ENCODE results near the gene PLAGL2. TPM values are rescaled to one million over a fixed set of nuclear protein-coding genes. Genes with fewer than 3 reads are reported as not detected.
"Not testable (repeated sequence)": the region's sequence is repeated elsewhere in the genome, so short reads cannot be mapped to it uniquely, and the experiment has no call there.

PLAGL2 gene
- total and polyA plus RNA-seq, 2 donors (not counting 1 experiment from before 2014, with no cell fraction given), result 1.6 to 2.3 TPM

DNA sequence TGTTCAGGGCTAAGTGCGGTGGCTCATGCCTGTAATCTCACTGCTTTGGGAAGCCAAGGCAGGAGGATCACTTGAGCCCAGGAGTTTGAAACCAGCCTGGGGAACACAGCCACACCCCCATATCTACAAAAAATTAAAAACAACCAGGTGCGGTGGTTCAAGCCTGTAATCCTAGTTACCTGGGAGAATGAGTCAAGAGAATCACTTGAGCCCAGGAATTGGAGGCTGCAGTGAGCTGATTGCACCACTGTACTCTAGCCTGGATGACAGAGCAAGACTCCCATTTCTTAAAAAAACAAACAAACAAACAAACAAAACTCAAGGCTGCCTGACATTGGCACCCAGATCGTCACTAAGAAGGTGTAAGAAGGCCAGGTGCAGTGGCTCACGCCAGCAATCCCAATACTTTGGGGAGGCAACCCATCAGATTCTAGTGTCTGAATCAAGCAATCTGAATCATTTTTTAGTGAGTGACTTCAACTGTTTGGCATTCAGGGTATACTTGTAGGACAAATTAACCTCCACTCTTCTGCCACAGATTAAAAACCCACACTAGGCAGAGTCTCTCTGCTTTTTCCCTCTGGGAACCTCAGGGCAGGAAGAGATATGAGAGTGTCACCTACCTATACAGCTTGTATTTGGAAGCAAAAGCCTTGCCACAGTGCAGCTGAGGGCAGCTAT, 6.1 kb downstream of the PLAGL2 start:
- peak in 1 of 2 donors; percentile 51 for DNase-seq (ENCODE audit: low read depth in 2 of 2)
- no peaks in the 10 kb centered on the region for H3K9me3 ChIP-seq (ENCODE audit: control insufficient read depth, insufficient read depth, low read depth, low read length)

DNA sequence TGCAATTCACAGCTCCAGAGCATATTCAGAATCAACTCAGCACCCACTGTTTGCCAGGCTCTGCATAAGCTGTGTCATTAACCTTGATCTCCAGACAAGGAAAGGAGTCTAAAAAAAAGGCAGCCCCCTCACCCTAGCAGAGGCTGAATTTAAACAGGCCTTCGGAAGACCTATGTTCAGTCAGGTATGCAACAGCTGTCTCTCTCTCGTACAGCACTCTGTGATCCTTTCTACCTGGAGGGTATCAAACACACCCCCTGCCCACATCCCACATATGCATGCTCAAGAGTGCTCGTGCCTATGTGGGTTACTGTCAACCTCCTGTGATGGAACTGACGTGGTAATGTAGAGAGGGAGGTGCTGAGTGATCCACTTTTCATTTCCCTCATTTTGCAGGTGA, 8.5 kb downstream of the PLAGL2 start:
- no peak overlapping the region for H3K4me3 ChIP-seq (replicated peaks in 1 of 4; ENCODE audit: control extremely low read depth in 1 of 4, insufficient read depth in 1 of 4, low read depth in 3 of 4, low read length in 4 of 4)
- H4K20me1 ChIP-seq (ENCODE audit: control insufficient read depth, extremely low read depth, insufficient read depth, low read length), result no peaks in the 10 kb centered on the region
- no peaks in the 10 kb centered on the region for H3K9me3 ChIP-seq (ENCODE audit: control insufficient read depth, insufficient read depth, low read depth, low read length)
- no peak overlapping the region for H3K9ac ChIP-seq (ENCODE audit: insufficient read depth, low read length)
- peaks cover 28% of the 10 kb centered on the region for H3K79me2 ChIP-seq (ENCODE audit: control insufficient read depth, insufficient read depth, low read length)
- no peak overlapping the region for H3K27ac ChIP-seq (ENCODE audit: insufficient read depth, low read length)
- H3K4me2 ChIP-seq (ENCODE audit: extremely low read depth, insufficient read depth, low read length), result no peak overlapping the region
- peaks cover 9% of the 10 kb centered on the region for H3K4me1 ChIP-seq (ENCODE audit: control insufficient read depth, extremely low read depth, insufficient read depth, low read length)
- peaks cover 20% of the 10 kb centered on the region for H3K36me3 ChIP-seq (ENCODE audit: control insufficient read depth, insufficient read depth, low read length)
- no peaks in the 10 kb centered on the region for H3K27me3 ChIP-seq (ENCODE audit: control insufficient read depth, insufficient read depth, low read length)
- DNase-seq (ENCODE audit: low read depth in 2 of 2), result no peak
- TF ChIP-seq, protein P1, sequence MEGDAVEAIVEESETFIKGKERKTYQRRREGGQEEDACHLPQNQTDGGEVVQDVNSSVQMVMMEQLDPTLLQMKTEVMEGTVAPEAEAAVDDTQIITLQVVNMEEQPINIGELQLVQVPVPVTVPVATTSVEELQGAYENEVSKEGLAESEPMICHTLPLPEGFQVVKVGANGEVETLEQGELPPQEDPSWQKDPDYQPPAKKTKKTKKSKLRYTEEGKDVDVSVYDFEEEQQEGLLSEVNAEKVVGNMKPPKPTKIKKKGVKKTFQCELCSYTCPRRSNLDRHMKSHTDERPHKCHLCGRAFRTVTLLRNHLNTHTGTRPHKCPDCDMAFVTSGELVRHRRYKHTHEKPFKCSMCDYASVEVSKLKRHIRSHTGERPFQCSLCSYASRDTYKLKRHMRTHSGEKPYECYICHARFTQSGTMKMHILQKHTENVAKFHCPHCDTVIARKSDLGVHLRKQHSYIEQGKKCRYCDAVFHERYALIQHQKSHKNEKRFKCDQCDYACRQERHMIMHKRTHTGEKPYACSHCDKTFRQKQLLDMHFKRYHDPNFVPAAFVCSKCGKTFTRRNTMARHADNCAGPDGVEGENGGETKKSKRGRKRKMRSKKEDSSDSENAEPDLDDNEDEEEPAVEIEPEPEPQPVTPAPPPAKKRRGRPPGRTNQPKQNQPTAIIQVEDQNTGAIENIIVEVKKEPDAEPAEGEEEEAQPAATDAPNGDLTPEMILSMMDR (conservative IDR thresholded peaks at IDR 0.05 in 1 of 2, IDR thresholded peaks at IDR 0.05 in 1 of 2; ENCODE audit: low read depth in 1 of 2, low read length in 2 of 2), result no peak
- TF ChIP-seq EZH2 (IDR thresholded peaks at IDR 0.05; ENCODE audit: low read length, missing control alignments), result no peak
- H2AFZ ChIP-seq (ENCODE audit: low read length), result no peak overlapping the region

More for the DNA sequence above, 6.1 kb downstream of the PLAGL2 start:
- no peak overlapping the region for H3K9ac ChIP-seq (ENCODE audit: insufficient read depth, low read length)
- no peaks in the 10 kb centered on the region for H3K27me3 ChIP-seq (ENCODE audit: control insufficient read depth, insufficient read depth, low read length)
- no peak for TF ChIP-seq EZH2 (IDR thresholded peaks at IDR 0.05; ENCODE audit: low read length, missing control alignments)
- TF ChIP-seq, protein P1 (conservative IDR thresholded peaks at IDR 0.05 in 1 of 2, IDR thresholded peaks at IDR 0.05 in 1 of 2; ENCODE audit: low read depth in 1 of 2, low read length in 2 of 2), result no peak
- H4K20me1 ChIP-seq (ENCODE audit: control insufficient read depth, extremely low read depth, insufficient read depth, low read length), result no peaks in the 10 kb centered on the region
- H3K4me2 ChIP-seq (ENCODE audit: extremely low read depth, insufficient read depth, low read length), result peak overlapping the region; percentile 9
- no peak overlapping the region for H2AFZ ChIP-seq (ENCODE audit: low read length)
- H3K27ac ChIP-seq (ENCODE audit: insufficient read depth, low read length), result no peak overlapping the region
- peaks cover 52% of the 10 kb centered on the region for H3K79me2 ChIP-seq (ENCODE audit: control insufficient read depth, insufficient read depth, low read length)
- peaks cover 15% of the 10 kb centered on the region for H3K36me3 ChIP-seq (ENCODE audit: control insufficient read depth, insufficient read depth, low read length)
- H3K4me1 ChIP-seq (ENCODE audit: control insufficient read depth, extremely low read depth, insufficient read depth, low read length), result peaks cover 9% of the 10 kb centered on the region
- no peak overlapping the region for H3K4me3 ChIP-seq (replicated peaks in 1 of 4; ENCODE audit: control extremely low read depth in 1 of 4, insufficient read depth in 1 of 4, low read depth in 3 of 4, low read length in 4 of 4)

DNA sequence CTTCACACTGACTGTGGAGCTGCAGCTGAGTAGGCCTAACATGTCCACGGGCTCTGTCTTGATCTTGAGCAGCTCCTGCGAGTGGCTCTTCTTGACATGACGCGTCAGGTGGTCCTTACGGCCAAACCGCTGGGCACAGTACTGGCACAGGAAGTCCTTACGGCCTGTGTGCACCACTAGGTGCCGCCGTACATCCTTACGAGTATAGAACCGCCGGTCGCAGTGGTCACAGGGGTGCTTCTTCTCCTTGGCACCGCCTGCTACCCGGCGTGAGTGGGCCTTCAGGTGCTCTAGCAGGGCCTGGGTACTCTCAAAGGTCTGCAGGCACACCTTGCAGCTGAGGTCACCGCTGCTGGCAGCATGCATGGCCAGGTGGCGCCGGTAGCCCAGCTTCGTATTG, 10.4 kb downstream of the PLAGL2 start:
- H3K9ac ChIP-seq (ENCODE audit: insufficient read depth, low read length); DNase-seq (ENCODE audit: low read depth in 2 of 2); H3K4me3 ChIP-seq (replicated peaks in 1 of 4; ENCODE audit: control extremely low read depth in 1 of 4, insufficient read depth in 1 of 4, low read depth in 3 of 4, low read length in 4 of 4); H3K4me1 ChIP-seq (ENCODE audit: control insufficient read depth, extremely low read depth, insufficient read depth, low read length); H3K9me3 ChIP-seq (ENCODE audit: control insufficient read depth, insufficient read depth, low read depth, low read length); H4K20me1 ChIP-seq (ENCODE audit: control insufficient read depth, extremely low read depth, insufficient read depth, low read length); H3K27ac ChIP-seq (ENCODE audit: insufficient read depth, low read length); H3K4me2 ChIP-seq (ENCODE audit: extremely low read depth, insufficient read depth, low read length); H2AFZ ChIP-seq (ENCODE audit: low read length); H3K27me3 ChIP-seq (ENCODE audit: control insufficient read depth, insufficient read depth, low read length): not testable (repeated sequence)
- H3K36me3 ChIP-seq (ENCODE audit: control insufficient read depth, insufficient read depth, low read length), result peaks cover 20% of the 10 kb centered on the region
- H3K79me2 ChIP-seq (ENCODE audit: control insufficient read depth, insufficient read depth, low read length), result peaks cover 14% of the 10 kb centered on the region

DNA sequence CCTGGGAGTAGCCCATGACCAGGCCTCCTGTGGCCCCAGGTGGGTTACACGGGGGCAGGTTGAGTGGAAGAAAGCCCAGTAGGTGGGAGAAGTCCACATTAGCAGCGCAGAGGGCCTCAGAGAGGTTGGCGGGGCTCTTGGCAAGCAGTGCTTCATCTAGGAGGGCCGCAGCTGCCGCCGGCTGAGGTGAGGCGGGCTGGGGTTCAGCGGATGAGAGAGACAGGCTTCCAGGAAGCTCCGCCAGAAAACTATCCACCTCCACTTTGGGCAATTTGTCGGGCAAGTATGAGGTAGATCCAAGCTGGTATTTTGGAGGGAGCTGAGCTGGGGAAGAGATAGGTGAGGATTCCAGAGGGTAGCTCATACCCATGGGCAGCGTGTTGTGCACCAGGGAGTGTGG, 10.9 kb downstream of the PLAGL2 start:
- H2AFZ ChIP-seq (ENCODE audit: low read length); H3K9ac ChIP-seq (ENCODE audit: insufficient read depth, low read length); DNase-seq (ENCODE audit: low read depth in 2 of 2); H3K4me2 ChIP-seq (ENCODE audit: extremely low read depth, insufficient read depth, low read length); H3K27ac ChIP-seq (ENCODE audit: insufficient read depth, low read length); H4K20me1 ChIP-seq (ENCODE audit: control insufficient read depth, extremely low read depth, insufficient read depth, low read length); H3K79me2 ChIP-seq (ENCODE audit: control insufficient read depth, insufficient read depth, low read length); H3K27me3 ChIP-seq (ENCODE audit: control insufficient read depth, insufficient read depth, low read length); H3K4me3 ChIP-seq (replicated peaks in 1 of 4; ENCODE audit: control extremely low read depth in 1 of 4, insufficient read depth in 1 of 4, low read depth in 3 of 4, low read length in 4 of 4); H3K9me3 ChIP-seq (ENCODE audit: control insufficient read depth, insufficient read depth, low read depth, low read length); H3K4me1 ChIP-seq (ENCODE audit: control insufficient read depth, extremely low read depth, insufficient read depth, low read length): not testable (repeated sequence)
- H3K36me3 ChIP-seq (ENCODE audit: control insufficient read depth, insufficient read depth, low read length), result peaks cover 19% of the 10 kb centered on the region

Measured in fibroblast of lung (primary cell).